ENCODE results near the gene SMYD3. TPM values are rescaled to one million over a fixed set of nuclear protein-coding genes. Genes with fewer than 3 reads are reported as not detected.

The SMYD3 gene
- total RNA-seq, 1 donor from 2014 or later: 34.9 TPM

- Mint-ChIP-seq H3K4me1 (peaks cover 10% of the 10 kb centered on the region), H3K9me3 (peaks cover 8% of the 10 kb centered on the region), H3K4me3 (no peak overlapping the region), H3K27ac (peak overlapping the region; percentile 73), H3K36me3 (peaks cover 1% of the 10 kb centered on the region), H3K27me3 (ENCODE audit: low read depth) (no peaks in the 10 kb centered on the region)
- TF ChIP-seq CTCF (IDR thresholded peaks at IDR 0.05; ENCODE audit: unreplicated experiment): no peak
- no peak for DNase-seq (ENCODE audit: low spot score in 2 of 2, unreplicated experiment in 2 of 2)
Measured at GRCh38 chr1:246043556-246043955, 463.5 kb downstream of the SMYD3 start.

GRCh38 chr1:246041360-246041759, 465.7 kb downstream of the SMYD3 start:
- Mint-ChIP-seq H3K36me3 (peaks cover 1% of the 10 kb centered on the region), H3K27ac (no peak overlapping the region), H3K4me3 (no peak overlapping the region), H3K27me3 (ENCODE audit: low read depth) (no peaks in the 10 kb centered on the region), H3K4me1 (peaks cover 11% of the 10 kb centered on the region), H3K9me3 (peaks cover 8% of the 10 kb centered on the region)
- no peak for TF ChIP-seq CTCF (IDR thresholded peaks at IDR 0.05; ENCODE audit: unreplicated experiment)
- no peak for DNase-seq (ENCODE audit: low spot score in 2 of 2, unreplicated experiment in 2 of 2)

GRCh38 chr1:246040200-246040890, 466.7 kb downstream of the SMYD3 start:
- no peak for DNase-seq (ENCODE audit: low spot score in 2 of 2, unreplicated experiment in 2 of 2)
- H3K4me1 Mint-ChIP-seq: peaks cover 15% of the 10 kb centered on the region
- no peak for TF ChIP-seq CTCF (IDR thresholded peaks at IDR 0.05; ENCODE audit: unreplicated experiment)
- H3K27ac Mint-ChIP-seq: no peak overlapping the region
- peaks cover 8% of the 10 kb centered on the region for H3K9me3 Mint-ChIP-seq
- no peaks in the 10 kb centered on the region for H3K27me3 Mint-ChIP-seq (ENCODE audit: low read depth)
- H3K4me3 Mint-ChIP-seq: no peak overlapping the region
- H3K36me3 Mint-ChIP-seq: peaks cover 1% of the 10 kb centered on the region

- Mint-ChIP-seq H3K4me3 (no peak overlapping the region), H3K27ac (no peak overlapping the region), H3K27me3 (ENCODE audit: low read depth) (no peaks in the 10 kb centered on the region), H3K4me1 (peaks cover 22% of the 10 kb centered on the region), H3K36me3 (no peaks in the 10 kb centered on the region), H3K9me3 (peaks cover 3% of the 10 kb centered on the region)
- TF ChIP-seq CTCF (IDR thresholded peaks at IDR 0.05; ENCODE audit: unreplicated experiment): no peak
- DNase-seq (ENCODE audit: low spot score in 2 of 2, unreplicated experiment in 2 of 2): no peak
Measured at GRCh38 chr1:246039584-246039983, 467.5 kb downstream of the SMYD3 start.

- Mint-ChIP-seq H3K9me3 (no peaks in the 10 kb centered on the region), H3K4me3 (no peak overlapping the region), H3K27me3 (ENCODE audit: low read depth) (no peaks in the 10 kb centered on the region), H3K36me3 (no peaks in the 10 kb centered on the region), H3K27ac (no peak overlapping the region), H3K4me1 (peaks cover 19% of the 10 kb centered on the region)
- TF ChIP-seq CTCF (IDR thresholded peaks at IDR 0.05; ENCODE audit: unreplicated experiment): no peak
- no peak for DNase-seq (ENCODE audit: low spot score in 2 of 2, unreplicated experiment in 2 of 2)
Measured at GRCh38 chr1:246037832-246038231, 469.2 kb downstream of the SMYD3 start.

All from mesothelial cell of epicardium (in vitro differentiated cells).